GM12878 (cell line): ENCODE data around the gene IQGAP1. TPM values are rescaled to one million over a fixed set of nuclear protein-coding genes. Genes with fewer than 3 reads are reported as not detected.

Source experiments
- ATAC-seq: fragments of 200-7000 bp; cut with Tn5 transposase; 3 replicates; pipeline ENCODE4 v1.9.1; 2020; ENCODE audit warnings: mild to moderate bottlenecking, moderate library complexity
- BruUV-seq: library from RNA; stranded (reverse); fragments of 400-500 nt; replicated peaks from 2 replicates; lab custom pipeline; 2021; lab: Mats Ljungman, UMichigan
- CTCF ChIA-PET: fragments of 300-600 bp; sonication (Branson Sonifier 250); formaldehyde crosslinking; extraction: SDS; loops from one replicate; lab custom pipeline; 2021; ENCODE audit warnings: inconsistent platforms; lab: Yijun Ruan, JAX
- POLR2A ChIA-PET: fragments of 350-600 bp; formaldehyde crosslinking; extraction: SDS; loops from one replicate; lab custom pipeline; 2021; ENCODE audit warnings: inconsistent platforms; lab: Charles Lee
- RAD21 ChIA-PET: fragments of 300-600 bp; sonication (Branson Sonifier 250); formaldehyde crosslinking; loops from one replicate; lab custom pipeline; 2023; ENCODE audit warnings: antibody characterized with exemption; ENCODE audit not compliant: unreplicated experiment; lab: Charles Lee
- SMC1A ChIA-PET: fragments of 300-600 bp; sonication (Branson Sonifier 250); formaldehyde crosslinking; loops from one replicate; lab custom pipeline; 2023; ENCODE audit not compliant: unreplicated experiment, uncharacterized antibody; lab: Charles Lee
- DNase-seq: peaks from one replicate; pipeline ENCODE4 v3.0.0-alpha.2; 2011; ENCODE audit warnings: low read depth, low spot score
- FAIRE-seq: peaks from 3 replicates; lab custom pipeline; 2011; peaks lifted over from hg19 to GRCh38; lab: Jason Lieb, UNC
- H2AFZ ChIP-seq: 2 replicates; pipeline ENCODE4 v1.6.0; 2011; ENCODE audit warnings: low read depth, low read length, control low read depth; ENCODE audit not compliant: control insufficient read depth
- H3K27ac ChIP-seq: 2 replicates; pipeline ENCODE4 v1.5.1; 2011; ENCODE audit warnings: control low read depth; ENCODE audit not compliant: control insufficient read depth, insufficient read depth
- H3K27me3 ChIP-seq, 2 experiments: replicated peaks in 1 of 2; 2 replicates each; pipeline versions ENCODE4 v1.6.0 to v1.6.1; 2011; ENCODE audit warnings: low read length in 1 of 2; ENCODE audit not compliant: control insufficient read depth in 2 of 2, insufficient read depth in 2 of 2
- H3K36me3 ChIP-seq, 2 experiments: 2 replicates each; pipeline ENCODE4 v1.5.1; 2011; ENCODE audit warnings: low read length in 1 of 2; ENCODE audit not compliant: control insufficient read depth in 2 of 2, insufficient read depth in 2 of 2
- H3K4me1 ChIP-seq: 2 replicates; pipeline ENCODE4 v1.6.1; 2011; ENCODE audit warnings: mild to moderate bottlenecking, low read length, moderate library complexity, mixed read lengths; ENCODE audit not compliant: control insufficient read depth, insufficient read depth
- H3K4me2 ChIP-seq: 2 replicates; pipeline ENCODE4 v1.6.0; 2011; ENCODE audit warnings: control low read depth; ENCODE audit not compliant: control insufficient read depth, insufficient read depth
- H3K4me3 ChIP-seq: fragments of 200-600 bp; sonication (generic); 2 replicates; pipeline ENCODE4 v1.5.1; 2016
- H3K79me2 ChIP-seq: 2 replicates; pipeline ENCODE4 v1.6.0; 2011; ENCODE audit warnings: low read length; ENCODE audit not compliant: control insufficient read depth, insufficient read depth
- H3K9ac ChIP-seq: 2 replicates; pipeline ENCODE4 v1.8.0; 2011; ENCODE audit warnings: low read length, control low read depth, mixed read lengths; ENCODE audit not compliant: control insufficient read depth, insufficient read depth
- H3K9me3 ChIP-seq: replicated peaks from 3 replicates; pipeline ENCODE4 v1.5.1; 2011; ENCODE audit warnings: mild to moderate bottlenecking, low read length; ENCODE audit not compliant: control insufficient read depth, insufficient read depth
- H4K20me1 ChIP-seq: 2 replicates; pipeline ENCODE4 v1.6.0; 2011; ENCODE audit not compliant: control insufficient read depth, insufficient read depth
- ATF7 ChIP-seq: fragments of 450-650 bp; IDR thresholded peaks from 2 replicates; pipeline ENCODE4 v1.6.1; 2016; ENCODE audit warnings: low read depth, mild to moderate bottlenecking
- CREB1 ChIP-seq: IDR thresholded peaks from 2 replicates; pipeline ENCODE4 v1.6.1; 2012; ENCODE audit warnings: low read depth, mild to moderate bottlenecking, inconsistent platforms
- POLR2AphosphoS5 ChIP-seq: IDR thresholded peaks from 2 replicates; pipeline ENCODE4 v1.6.1; 2011; ENCODE audit warnings: mild to moderate bottlenecking, low read length, inconsistent platforms
- SREBF1 ChIP-seq: IDR thresholded peaks from 2 replicates; pipeline ENCODE4 v1.6.1; 2012; ENCODE audit warnings: mild to moderate bottlenecking, low read length
- ZBTB33 ChIP-seq: fragments of 450-650 bp; IDR thresholded peaks from 2 replicates; pipeline ENCODE4 v1.6.1; 2017; ENCODE audit warnings: mild to moderate bottlenecking
- ZNF687 ChIP-seq: fragments of 450-650 bp; IDR thresholded peaks from 2 replicates; pipeline ENCODE4 v1.6.1; 2017; ENCODE audit warnings: mild to moderate bottlenecking, moderate library complexity
- WGBS: methylation state at CpG from one replicate; pipeline ENCODE4 v1.1.6; 2016; ENCODE audit warnings: low lambda C conversion rate; ENCODE audit not compliant: insufficient replicate concordance, insufficient coverage; ENCODE audit errors: missing lambda C conversion rate; 5-methylcytosine and 5-hydroxymethylcytosine counted together
- in situ Hi-C: fragments of 300-500 bp; cut with MboI; formaldehyde crosslinking; loops from 9 replicates; pipeline ENCODE4 v1.14.3; 2018; ENCODE audit warnings: mixed read lengths
- intact Hi-C: fragments of 100-400 bp; cut with micrococcal nuclease; formaldehyde crosslinking; loops from one replicate; pipeline ENCODE4 v1.14.2; 2022; ENCODE audit not compliant: unreplicated experiment
- polyA plus RNA-seq, 11 experiments: library from polyadenylated mRNA; depleted of rRNA in 4 of 11; unstranded in 6 of 11; stranded (reverse) in 5 of 11; fragments of >200 nt; fragmentation: Nextera tagmentation in 4 of 11; fragmentation: Illumina TruSeq in 1 of 11; extraction: Ambion mirVana in 4 of 11; extraction: Trizol in 1 of 11; gene quantifications; 1 replicate in 1 of 11; 2 replicates in 10 of 11; pipeline versions ENCODE4 v1.2.1 to v1.2.3, GENCODE V29; 2011 to 2016; ENCODE audit warnings: inconsistent platforms in 2 of 11, missing spikeins in 2 of 11, low read depth in 1 of 11
- total RNA-seq, 4 experiments: library from RNA; depleted of rRNA in 3 of 4; stranded (reverse); fragments of >200 nt in 3 of 4; fragmentation: Illumina TruSeq in 1 of 4; extraction: Trizol in 1 of 4; gene quantifications; 2 replicates each; pipeline versions ENCODE4 v1.2.1 to v1.2.3, GENCODE V29; 2013 to 2021

IQGAP1 gene
- total and polyA plus RNA-seq, 10 of the 15 experiments (the other 5 are each of a cell fraction or from before 2014, with no cell fraction given): 65.2 to 250 (median 112) TPM

- TF ChIP-seq POLR2AphosphoS5: no peak
- no peak for TF ChIP-seq SREBF1
- TF ChIP-seq ZNF687: no peak
- no peak for TF ChIP-seq CREB1
- no peak for TF ChIP-seq ZBTB33
- no peak for TF ChIP-seq ATF7
These were observed 83.1 kb downstream of the IQGAP1 start for GRCh38 chr15:90471126-90471525.

More at GRCh38 chr15:90471126-90471525, 83.1 kb downstream of the IQGAP1 start:
- RAD21 ChIA-PET: no interaction called here
- Histone ChIP-seq H3K9ac (no peak overlapping the region), H4K20me1 (no peaks in the 10 kb centered on the region), H3K79me2 (no peaks in the 10 kb centered on the region), H3K36me3 (peaks cover 21 to 25% of the 10 kb centered on the region in 2 experiments), H3K4me1 (no peaks in the 10 kb centered on the region), H3K9me3 (no peaks in the 10 kb centered on the region), H3K4me2 (no peak overlapping the region), H2AFZ (no peak overlapping the region), H3K4me3 (no peak overlapping the region), H3K27ac (no peak overlapping the region), H3K27me3 (no peaks in the 10 kb centered on the region)
- in situ Hi-C loops (no loop called here), intact Hi-C loops (no loop called here)
- CTCF ChIA-PET: interaction anchor here (1.9 to 3.6 kb wide), 2 partner anchors 11 to 151 kb away, joined by 8 to 13 read pairs; no protein-coding TSS in a partner anchor
- WGBS: 96% methylated on average over 2 of the region's 3 CpGs
- DNase-seq (no peak), FAIRE-seq (no peak), ATAC-seq (no peak)
- POLR2A ChIA-PET: no interaction called here
- no TSS peak for BruUV-seq
- SMC1A ChIA-PET: no interaction called here
